DOHH2 (cell line): ENCODE data around the gene ARHGEF33.

Source experiments
- H3F3A ChIP-seq: fragments of 200-600 bp; sonication (generic), shearing (Covaris generic); 2 replicates; pipeline ENCODE4 v1.6.0; 2016; ENCODE audit warnings: antibody characterized with exemption, mild to moderate bottlenecking; ENCODE audit not compliant: control insufficient read depth, insufficient read depth
- H3K27ac ChIP-seq: fragments of 200-600 bp; sonication (generic); 2 replicates; pipeline ENCODE4 v1.5.1; 2014; ENCODE audit warnings: low read depth, mild to moderate bottlenecking, low read length, moderate library complexity
- H3K27me3 ChIP-seq: fragments of 200-600 bp; sonication (generic); 2 replicates; pipeline ENCODE4 v1.6.1; 2014; ENCODE audit warnings: mild to moderate bottlenecking, low read length, mixed read lengths; ENCODE audit not compliant: control insufficient read depth
- H3K36me3 ChIP-seq: fragments of 200-600 bp; sonication (generic); 2 replicates; pipeline ENCODE4 v1.6.1; 2014; ENCODE audit warnings: mild to moderate bottlenecking, low read length, moderate library complexity, mixed read lengths; ENCODE audit not compliant: control insufficient read depth
- H3K4me1 ChIP-seq: fragments of 200-600 bp; sonication (generic); 2 replicates; pipeline ENCODE4 v1.6.1; 2014; ENCODE audit warnings: mild to moderate bottlenecking, low read length, mixed read lengths; ENCODE audit not compliant: control insufficient read depth
- H3K4me2 ChIP-seq: fragments of 200-600 bp; sonication (generic); 2 replicates; pipeline ENCODE4 v1.6.0; 2014; ENCODE audit warnings: mild to moderate bottlenecking, low read length, moderate library complexity
- H3K4me3 ChIP-seq: fragments of 200-600 bp; sonication (generic); 2 replicates; pipeline ENCODE4 v1.5.1; 2014; ENCODE audit warnings: mild to moderate bottlenecking, low read length, mixed read lengths
- H3K79me2 ChIP-seq: fragments of 200-600 bp; sonication (generic); 2 replicates; pipeline ENCODE4 v1.6.1; 2014; ENCODE audit warnings: mild to moderate bottlenecking, low read length, mixed read lengths; ENCODE audit not compliant: control insufficient read depth
- H3K9me2 ChIP-seq: fragments of 200-600 bp; sonication (generic); replicated peaks from 2 replicates; pipeline ENCODE4 v1.6.1; 2014; ENCODE audit warnings: mild to moderate bottlenecking, low read length, mixed read lengths; ENCODE audit not compliant: control insufficient read depth
- H3K9me3 ChIP-seq: fragments of 200-600 bp; sonication (generic); 2 replicates; pipeline ENCODE4 v1.6.1; 2014; ENCODE audit warnings: antibody characterized with exemption, low read length, mixed read lengths; ENCODE audit not compliant: control insufficient read depth, insufficient read depth
- H4K20me1 ChIP-seq: fragments of 200-600 bp; sonication (generic); 2 replicates; pipeline ENCODE4 v1.6.0; 2014; ENCODE audit warnings: low read depth, mild to moderate bottlenecking, antibody characterized with exemption, low read length, moderate library complexity; ENCODE audit not compliant: control insufficient read depth, insufficient read depth
- EZH2phosphoT487 ChIP-seq: fragments of 200-600 bp; sonication (generic); IDR thresholded peaks from 2 replicates; pipeline ENCODE4 v1.6.1; 2017; ENCODE audit warnings: borderline replicate concordance, mild to moderate bottlenecking, antibody characterized with exemption, low read length, moderate library complexity, mixed read lengths
- TF ChIP-seq, protein P1 (sequence below): fragments of 200-600 bp; sonication (generic); IDR thresholded peaks from one replicate; pipeline ENCODE4 v1.5.1; 2014; ENCODE audit warnings: antibody characterized with exemption, mild to moderate bottlenecking, low read depth, low read length; ENCODE audit not compliant: poor library complexity, severe bottlenecking

Gene ARHGEF33

DNA sequence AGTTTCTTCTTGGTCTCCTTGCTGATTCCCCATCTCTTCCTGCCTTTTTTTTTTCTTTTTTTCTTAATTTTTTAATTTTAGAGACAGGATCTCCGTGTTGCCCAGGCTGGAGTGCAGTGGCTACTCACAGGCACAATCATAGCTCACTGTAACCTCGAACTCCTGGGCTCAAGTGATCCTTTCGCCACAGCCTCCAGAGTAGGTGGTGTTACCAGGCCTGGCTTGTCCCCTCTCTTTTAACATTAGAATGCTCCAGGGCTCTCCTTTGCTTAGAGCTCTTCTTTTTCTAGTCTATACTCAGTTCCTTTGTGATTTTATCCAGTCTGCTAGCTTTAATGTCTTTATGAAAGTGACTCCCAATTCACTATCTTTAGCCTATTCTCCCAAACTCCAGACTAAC lies 89.2 kb downstream of the ARHGEF33 start:
- Histone ChIP-seq H3K9me2 (no peaks in the 10 kb centered on the region), H3K27ac (no peak overlapping the region), H3K79me2 (no peaks in the 10 kb centered on the region), H3F3A (no peaks in the 10 kb centered on the region), H3K4me3 (no peak overlapping the region), H3K9me3 (no peaks in the 10 kb centered on the region), H3K4me2 (no peak overlapping the region), H3K4me1 (no peaks in the 10 kb centered on the region), H3K36me3 (peaks cover under 1% of the 10 kb centered on the region), H4K20me1 (no peaks in the 10 kb centered on the region), H3K27me3 (no peaks in the 10 kb centered on the region)
- no peak for TF ChIP-seq EZH2phosphoT487
- TF ChIP-seq, protein P1, sequence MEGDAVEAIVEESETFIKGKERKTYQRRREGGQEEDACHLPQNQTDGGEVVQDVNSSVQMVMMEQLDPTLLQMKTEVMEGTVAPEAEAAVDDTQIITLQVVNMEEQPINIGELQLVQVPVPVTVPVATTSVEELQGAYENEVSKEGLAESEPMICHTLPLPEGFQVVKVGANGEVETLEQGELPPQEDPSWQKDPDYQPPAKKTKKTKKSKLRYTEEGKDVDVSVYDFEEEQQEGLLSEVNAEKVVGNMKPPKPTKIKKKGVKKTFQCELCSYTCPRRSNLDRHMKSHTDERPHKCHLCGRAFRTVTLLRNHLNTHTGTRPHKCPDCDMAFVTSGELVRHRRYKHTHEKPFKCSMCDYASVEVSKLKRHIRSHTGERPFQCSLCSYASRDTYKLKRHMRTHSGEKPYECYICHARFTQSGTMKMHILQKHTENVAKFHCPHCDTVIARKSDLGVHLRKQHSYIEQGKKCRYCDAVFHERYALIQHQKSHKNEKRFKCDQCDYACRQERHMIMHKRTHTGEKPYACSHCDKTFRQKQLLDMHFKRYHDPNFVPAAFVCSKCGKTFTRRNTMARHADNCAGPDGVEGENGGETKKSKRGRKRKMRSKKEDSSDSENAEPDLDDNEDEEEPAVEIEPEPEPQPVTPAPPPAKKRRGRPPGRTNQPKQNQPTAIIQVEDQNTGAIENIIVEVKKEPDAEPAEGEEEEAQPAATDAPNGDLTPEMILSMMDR = no peak

DNA sequence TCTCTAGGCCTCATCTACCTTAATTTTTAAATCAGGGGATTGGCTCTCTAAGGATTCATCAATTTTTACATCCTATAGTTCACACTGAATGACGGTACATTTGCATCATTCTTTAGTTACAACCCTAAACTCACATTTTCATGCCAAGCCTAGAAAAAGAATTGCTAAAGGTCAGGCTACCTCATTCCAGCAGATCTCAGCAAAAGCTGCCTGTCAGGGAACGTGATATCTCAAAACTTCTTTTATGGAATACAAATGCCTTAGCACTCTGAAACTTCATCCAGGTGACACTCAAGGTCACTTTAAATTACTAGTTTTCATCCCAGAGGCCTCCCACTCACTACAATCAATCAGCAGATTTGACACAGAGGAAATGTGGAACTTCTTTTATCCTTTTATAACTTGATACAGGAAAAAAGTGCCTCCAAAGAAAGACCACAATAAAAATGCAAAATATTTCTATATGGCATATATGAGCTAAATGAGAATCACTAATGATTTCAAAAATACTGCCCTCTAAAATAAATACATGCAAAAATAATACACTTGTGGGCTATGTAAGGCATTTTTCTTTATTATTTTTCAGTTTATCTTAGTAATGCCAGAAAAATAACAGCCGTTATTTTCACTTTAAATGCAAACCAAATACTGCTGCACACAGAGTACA lies 91.5 kb downstream of the ARHGEF33 start:
- H3K36me3 ChIP-seq = peaks cover 11% of the 10 kb centered on the region
- H3K4me1 ChIP-seq = no peaks in the 10 kb centered on the region
- no peaks in the 10 kb centered on the region for H3K9me3 ChIP-seq
- H3K4me2 ChIP-seq = no peak overlapping the region
- H3K9me2 ChIP-seq = no peaks in the 10 kb centered on the region
- no peaks in the 10 kb centered on the region for H3K27me3 ChIP-seq
- no peak overlapping the region for H3K27ac ChIP-seq
- TF ChIP-seq, protein P1 = no peak
- no peak for TF ChIP-seq EZH2phosphoT487
- H4K20me1 ChIP-seq = no peaks in the 10 kb centered on the region
- H3K4me3 ChIP-seq = no peak overlapping the region
- no peaks in the 10 kb centered on the region for H3F3A ChIP-seq
- no peaks in the 10 kb centered on the region for H3K79me2 ChIP-seq

DNA sequence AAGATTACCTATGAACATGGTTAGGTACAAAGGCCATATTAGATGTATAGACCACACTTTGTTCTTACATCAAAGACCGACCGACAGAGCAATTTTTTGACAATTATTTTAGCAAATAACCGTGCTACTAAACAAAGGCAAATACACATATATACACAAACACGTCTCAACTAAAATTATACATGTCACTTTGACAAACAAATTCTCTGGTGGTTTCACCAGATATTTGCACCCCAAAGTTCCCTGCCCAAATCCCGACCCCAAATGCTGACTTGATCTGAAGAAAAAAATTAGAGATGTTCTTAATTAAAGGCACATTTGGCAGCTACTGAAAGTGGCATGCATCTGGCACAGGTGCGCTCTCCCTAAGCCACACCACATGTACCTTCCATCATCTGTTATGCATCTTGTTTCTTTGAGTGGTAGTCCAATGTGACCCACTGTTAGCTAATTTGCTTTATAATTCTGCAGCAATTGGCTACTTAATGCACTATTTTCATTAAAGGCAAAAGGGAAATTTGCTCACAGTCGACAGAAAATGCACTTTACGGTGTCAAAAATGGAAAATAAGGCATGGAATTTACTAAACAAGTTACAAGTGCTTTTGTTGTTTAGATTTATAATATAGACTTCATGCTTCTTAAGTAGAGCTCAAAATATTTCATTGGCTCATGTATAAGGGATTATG lies 92.1 kb downstream of the ARHGEF33 start:
- H3K4me1 ChIP-seq = no peaks in the 10 kb centered on the region
- H4K20me1 ChIP-seq = no peaks in the 10 kb centered on the region
- no peaks in the 10 kb centered on the region for H3K9me2 ChIP-seq
- H3K4me3 ChIP-seq = no peak overlapping the region
- no peaks in the 10 kb centered on the region for H3K9me3 ChIP-seq
- H3K4me2 ChIP-seq = no peak overlapping the region
- H3F3A ChIP-seq = no peaks in the 10 kb centered on the region
- TF ChIP-seq EZH2phosphoT487 = no peak
- TF ChIP-seq, protein P1 = no peak
- H3K27me3 ChIP-seq = no peaks in the 10 kb centered on the region
- H3K36me3 ChIP-seq = peaks cover 13% of the 10 kb centered on the region
- H3K27ac ChIP-seq = no peak overlapping the region
- H3K79me2 ChIP-seq = no peaks in the 10 kb centered on the region
